H1 (cell line): Measurements from ENCODE around the gene SH3BP2. TPM values are rescaled to one million over a fixed set of nuclear protein-coding genes. Genes with fewer than 3 reads are reported as not detected.

ENCODE experiments used
- BCL11A ChIP-seq, 2 experiments: IDR thresholded peaks; one replicate each; pipeline ENCODE4 v1.6.1; 2011; ENCODE audit warnings: low read depth in 2 of 2, low read length in 2 of 2, mild to moderate bottlenecking in 2 of 2
- CBX5 ChIP-seq: fragments of 300-800, 300-1000 bp; sonication (generic); IDR thresholded peaks from 2 replicates; pipeline ENCODE4 v1.7.1; 2016; ENCODE audit warnings: antibody characterized with exemption, low read length, low read depth
- CEBPB ChIP-seq: IDR thresholded peaks from 2 replicates; pipeline ENCODE4 v1.6.1; 2012; ENCODE audit warnings: low read depth, low read length
- CHD7 ChIP-seq: fragments of 300-600 bp; sonication (generic); IDR thresholded peaks from 2 replicates; pipeline ENCODE4 v1.7.1; 2012; ENCODE audit warnings: low read length, moderate library complexity, mild to moderate bottlenecking, inconsistent platforms; ENCODE audit not compliant: insufficient replicate concordance
- GTF2F1 ChIP-seq: IDR thresholded peaks from 2 replicates; pipeline ENCODE4 v1.6.1; 2012; ENCODE audit warnings: low read depth, low read length, improper control_type of control experiment, borderline replicate concordance
- KDM1A ChIP-seq: fragments of 200-600, 300-600 bp; sonication (generic); IDR thresholded peaks from 2 replicates; pipeline ENCODE4 v1.7.1; 2016; ENCODE audit warnings: mild to moderate bottlenecking, low read length, borderline replicate concordance
- RNF2 ChIP-seq: fragments of 200-900, 300-1000 bp; sonication (generic); IDR thresholded peaks from 2 replicates; pipeline ENCODE4 v1.7.1; 2016; ENCODE audit warnings: borderline replicate concordance, low read depth, mild to moderate bottlenecking, antibody characterized with exemption, low read length; ENCODE audit not compliant: poor library complexity, severe bottlenecking; ENCODE audit errors: missing control alignments
- SIX5 ChIP-seq: IDR thresholded peaks from 2 replicates; pipeline ENCODE4 v1.6.1; 2011; ENCODE audit warnings: mild to moderate bottlenecking, low read depth, low read length
- TAF7 ChIP-seq: optimal IDR thresholded peaks from 2 replicates; pipeline ENCODE3; 2011; ENCODE audit warnings: low read depth, mild to moderate bottlenecking, inconsistent platforms, low read length, moderate library complexity, borderline replicate concordance
- USF2 ChIP-seq: IDR thresholded peaks from 2 replicates; pipeline ENCODE4 v1.6.1; 2011; ENCODE audit warnings: low read length, improper control_type of control experiment
- polyA plus RNA-seq, 7 experiments: library from polyadenylated mRNA; depleted of rRNA in 3 of 7; stranded (reverse) in 5 of 7; unstranded in 2 of 7; fragments of >200 nt in 5 of 7; fragments of 200-250 nt in 2 of 7; gene quantifications; 1 replicate in 5 of 7; 2 replicates in 1 of 7; 4 replicates in 1 of 7; pipeline versions ENCODE4 v1.2.1 to v1.2.3, GENCODE V29; 2011 to 2013; ENCODE audit warnings: missing spikeins in 2 of 7, mixed read lengths in 2 of 7
- total RNA-seq: library from RNA; stranded (reverse); fragmentation: NEBNext Ultra II Directional; extraction: Animal tissue kit (Norgen Biotek cat#: 25700); gene quantifications from 2 replicates; pipeline ENCODE4 v1.2.1, GENCODE V29; 2021

SH3BP2 gene
- total and polyA plus RNA-seq, 2 of the 8 experiments (the other 6 are each of a cell fraction or from before 2014, with no cell fraction given), result 27.4 to 31.4 TPM

- TF ChIP-seq CHD7 (no peak), USF2 (no peak), RNF2 (no peak), CEBPB (no peak), SIX5 (no peak), KDM1A (no peak), TAF7 (no peak), CBX5 (no peak), BCL11A (IDR thresholded peaks at IDR 0.05; ENCODE audit: low read depth in 2 of 2, low read length in 2 of 2) (no peak), GTF2F1 (no peak)
These were observed 31.5 kb downstream of the SH3BP2 start (continued) for GRCh38 chr4:2824329-2824835.
